Smooth muscle cell (in vitro differentiated cells): ENCODE results near the gene BABAM2. TPM values are rescaled to one million over a fixed set of nuclear protein-coding genes. Genes with fewer than 3 reads are reported as not detected.

Source experiments
- DNase-seq: peaks from one replicate; lab custom pipeline; 2025; ENCODE audit not compliant: unreplicated experiment; lab: John Stamatoyannopoulos, UW
- H2AFZ ChIP-seq: fragments of 200-600 bp; sonication (generic); 2 replicates; pipeline ENCODE4 v1.6.0; 2016; ENCODE audit warnings: antibody characterized with exemption, low read depth, mild to moderate bottlenecking
- H3F3A ChIP-seq: fragments of 200-600 bp; sonication (generic); 2 replicates; pipeline ENCODE4 v1.6.0; 2017; ENCODE audit warnings: antibody characterized with exemption, low read depth
- H3K27ac ChIP-seq: fragments of 200-600 bp; sonication (generic); 2 replicates; pipeline ENCODE4 v1.5.1; 2016; ENCODE audit warnings: low read depth, mild to moderate bottlenecking
- H3K27me3 ChIP-seq: fragments of 200-600 bp; sonication (generic); 2 replicates; pipeline ENCODE4 v1.6.1; 2016; ENCODE audit warnings: low read depth, mild to moderate bottlenecking
- H3K36me3 ChIP-seq: fragments of 200-600 bp; sonication (generic); 2 replicates; pipeline ENCODE4 v1.5.1; 2016; ENCODE audit warnings: low read depth
- H3K4me1 ChIP-seq: fragments of 200-600 bp; sonication (generic); 2 replicates; pipeline ENCODE4 v1.5.1; 2016; ENCODE audit warnings: low read depth
- H3K4me2 ChIP-seq: fragments of 200-600 bp; sonication (generic); 2 replicates; pipeline ENCODE4 v1.6.0; 2016; ENCODE audit warnings: mild to moderate bottlenecking
- H3K4me3 ChIP-seq: fragments of 200-600 bp; sonication (generic); 2 replicates; pipeline ENCODE4 v1.5.1; 2016; ENCODE audit warnings: mild to moderate bottlenecking
- H3K79me2 ChIP-seq: fragments of 200-600 bp; sonication (generic); 2 replicates; pipeline ENCODE4 v1.6.0; 2016; ENCODE audit warnings: low read depth, mild to moderate bottlenecking
- H3K9ac ChIP-seq: fragments of 200-600 bp; sonication (generic); 2 replicates; pipeline ENCODE4 v1.6.0; 2016; ENCODE audit warnings: low read depth
- H3K9me3 ChIP-seq: fragments of 200-600 bp; sonication (generic); replicated peaks from 2 replicates; pipeline ENCODE4 v1.5.1; 2016; ENCODE audit warnings: low read depth
- H4K20me1 ChIP-seq: fragments of 200-600 bp; sonication (generic); 2 replicates; pipeline ENCODE4 v1.6.0; 2016; ENCODE audit warnings: low read depth
- WGBS: methylation state at CpG from one replicate; pipeline ENCODE4 v1.1.7; 2016; ENCODE audit warnings: low lambda C conversion rate; 5-methylcytosine and 5-hydroxymethylcytosine counted together
- polyA plus RNA-seq: library from polyadenylated mRNA; unstranded; fragments of >200 nt; fragmentation: Nextera tagmentation; extraction: Ambion mirVana; gene quantifications from 2 replicates; pipeline ENCODE4 v1.2.1, GENCODE V29; 2016
- total RNA-seq: library from RNA; depleted of rRNA; stranded (reverse); fragments of >200 nt; gene quantifications from 2 replicates; pipeline ENCODE4 v1.2.3, GENCODE V29; 2014
- TF ChIP-seq, protein P1 (sequence below): fragments of 200-600 bp; sonication (generic); IDR thresholded peaks from 2 replicates; pipeline ENCODE4 v1.5.1; 2017; ENCODE audit warnings: borderline replicate concordance, mild to moderate bottlenecking, antibody characterized with exemption; ENCODE audit not compliant: insufficient read depth, poor library complexity, severe bottlenecking

BABAM2 gene
- total and polyA plus RNA-seq, 2 experiments from 2014 or later, result 26.5 to 29.1 TPM

DNA sequence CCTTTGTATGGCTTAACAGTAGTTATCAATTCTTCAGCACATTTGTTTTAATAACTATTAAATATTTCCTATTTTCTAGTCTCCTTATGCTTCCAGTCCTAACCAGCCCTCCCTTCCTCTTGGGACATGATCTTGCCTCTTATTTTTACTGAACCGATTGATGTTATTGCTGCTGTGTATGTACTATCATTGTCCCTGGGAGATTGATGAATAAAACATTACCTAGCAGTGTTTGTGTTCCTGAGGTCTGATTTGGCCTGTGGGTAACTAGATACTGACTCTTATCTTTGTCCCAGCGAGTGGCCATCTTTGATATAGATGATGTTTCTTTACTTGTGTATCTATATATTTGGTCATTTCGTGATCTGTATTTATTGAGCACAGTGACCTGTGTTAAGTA lies 192.9 kb downstream of the BABAM2 start:
- H3F3A ChIP-seq, result peaks cover 36% of the 10 kb centered on the region
- no peaks in the 10 kb centered on the region for H4K20me1 ChIP-seq
- peaks cover 33% of the 10 kb centered on the region for H3K4me1 ChIP-seq
- H3K4me3 ChIP-seq, result no peak overlapping the region
- H3K36me3 ChIP-seq, result no peaks in the 10 kb centered on the region
- peak overlapping the region; percentile 83 for H3K27ac ChIP-seq
- H3K4me2 ChIP-seq, result peak overlapping the region; percentile 71
- TF ChIP-seq, protein P1, sequence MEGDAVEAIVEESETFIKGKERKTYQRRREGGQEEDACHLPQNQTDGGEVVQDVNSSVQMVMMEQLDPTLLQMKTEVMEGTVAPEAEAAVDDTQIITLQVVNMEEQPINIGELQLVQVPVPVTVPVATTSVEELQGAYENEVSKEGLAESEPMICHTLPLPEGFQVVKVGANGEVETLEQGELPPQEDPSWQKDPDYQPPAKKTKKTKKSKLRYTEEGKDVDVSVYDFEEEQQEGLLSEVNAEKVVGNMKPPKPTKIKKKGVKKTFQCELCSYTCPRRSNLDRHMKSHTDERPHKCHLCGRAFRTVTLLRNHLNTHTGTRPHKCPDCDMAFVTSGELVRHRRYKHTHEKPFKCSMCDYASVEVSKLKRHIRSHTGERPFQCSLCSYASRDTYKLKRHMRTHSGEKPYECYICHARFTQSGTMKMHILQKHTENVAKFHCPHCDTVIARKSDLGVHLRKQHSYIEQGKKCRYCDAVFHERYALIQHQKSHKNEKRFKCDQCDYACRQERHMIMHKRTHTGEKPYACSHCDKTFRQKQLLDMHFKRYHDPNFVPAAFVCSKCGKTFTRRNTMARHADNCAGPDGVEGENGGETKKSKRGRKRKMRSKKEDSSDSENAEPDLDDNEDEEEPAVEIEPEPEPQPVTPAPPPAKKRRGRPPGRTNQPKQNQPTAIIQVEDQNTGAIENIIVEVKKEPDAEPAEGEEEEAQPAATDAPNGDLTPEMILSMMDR, result no peak
- no peaks in the 10 kb centered on the region for H3K79me2 ChIP-seq
- no peaks in the 10 kb centered on the region for H3K9me3 ChIP-seq
- H3K9ac ChIP-seq, result no peak overlapping the region
- no peak overlapping the region for H2AFZ ChIP-seq
- WGBS, result 96% methylated on average over 3 of the region's 3 CpGs
- no peaks in the 10 kb centered on the region for H3K27me3 ChIP-seq
- DNase-seq, result no peak

DNA sequence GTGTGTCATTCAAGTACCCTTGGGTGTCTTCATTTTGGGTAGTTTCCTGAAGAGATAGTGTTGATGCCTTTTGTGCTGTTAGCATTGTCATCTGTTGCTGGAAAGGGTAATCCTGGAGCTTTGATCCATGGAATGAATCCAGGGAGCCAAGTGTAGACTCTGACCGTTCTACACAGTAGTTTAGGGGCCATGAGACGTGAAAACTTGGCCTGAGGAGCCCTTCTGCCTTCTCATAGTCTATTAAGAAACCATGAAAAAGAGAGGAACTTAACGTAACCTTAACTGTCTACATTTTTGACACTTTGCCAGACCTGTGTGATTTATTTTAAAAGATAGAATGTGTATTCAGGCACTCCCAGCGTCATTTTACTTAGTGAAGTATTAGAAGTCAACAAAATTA lies 194.0 kb downstream of the BABAM2 start:
- Histone ChIP-seq H2AFZ (no peak overlapping the region), H3K4me2 (no peak overlapping the region), H3K4me3 (no peak overlapping the region), H4K20me1 (no peaks in the 10 kb centered on the region), H3K36me3 (no peaks in the 10 kb centered on the region), H3K79me2 (no peaks in the 10 kb centered on the region), H3K4me1 (peaks cover 33% of the 10 kb centered on the region), H3F3A (peaks cover 36% of the 10 kb centered on the region), H3K9ac (no peak overlapping the region), H3K27me3 (no peaks in the 10 kb centered on the region), H3K27ac (no peak overlapping the region), H3K9me3 (no peaks in the 10 kb centered on the region)
- TF ChIP-seq, protein P1, result no peak
- no peak for DNase-seq
- WGBS, result 80% methylated on average over 4 of the region's 4 CpGs

DNA sequence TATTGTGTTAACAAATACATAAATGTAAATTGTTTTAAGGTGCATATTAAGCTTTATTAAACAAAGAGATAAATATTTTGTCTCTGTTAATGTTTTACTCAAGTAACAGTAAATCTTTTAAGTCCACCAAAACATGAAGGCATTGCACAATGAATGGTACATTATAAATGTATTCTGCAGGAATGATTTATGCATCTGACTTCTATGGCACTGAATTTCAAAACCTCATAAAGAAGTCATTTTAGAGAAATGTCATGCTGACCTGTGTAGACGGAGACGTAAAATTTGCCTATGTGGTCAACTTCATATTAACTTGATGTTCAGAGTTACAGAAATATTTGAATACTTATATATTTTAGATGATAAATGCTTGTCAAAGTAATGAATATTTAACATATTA lies 194.7 kb downstream of the BABAM2 start:
- Histone ChIP-seq H3K4me2 (no peak overlapping the region), H3K27me3 (no peaks in the 10 kb centered on the region), H3K36me3 (no peaks in the 10 kb centered on the region), H3K9me3 (no peaks in the 10 kb centered on the region), H3F3A (peaks cover 31% of the 10 kb centered on the region), H2AFZ (no peak overlapping the region), H3K9ac (no peak overlapping the region), H3K4me3 (no peak overlapping the region), H4K20me1 (no peaks in the 10 kb centered on the region), H3K79me2 (no peaks in the 10 kb centered on the region), H3K4me1 (peaks cover 29% of the 10 kb centered on the region), H3K27ac (no peak overlapping the region)
- TF ChIP-seq, protein P1, result no peak
- no peak for DNase-seq
- WGBS, result 91% methylated on average over 2 of the region's 2 CpGs

DNA sequence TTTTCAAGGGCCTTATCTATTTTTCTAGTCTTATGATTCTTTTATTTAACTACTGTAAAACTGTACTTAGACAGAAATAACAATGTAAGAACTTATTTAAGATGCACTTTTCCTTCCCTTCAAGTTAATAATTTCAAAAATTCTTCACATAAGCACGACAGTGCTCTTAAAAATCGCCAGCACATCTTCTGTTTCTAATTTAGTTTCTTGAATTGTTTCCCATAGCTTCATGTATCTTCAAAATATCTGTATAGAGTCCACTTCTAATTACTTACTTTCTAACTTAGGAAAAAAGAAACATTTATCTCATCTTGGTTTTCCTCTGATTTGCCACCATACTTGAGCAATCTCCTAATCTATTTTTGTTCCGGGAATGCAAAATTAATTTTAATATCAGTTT lies 196.1 kb downstream of the BABAM2 start:
- H3K4me3 ChIP-seq, result no peak overlapping the region
- H3K79me2 ChIP-seq, result no peaks in the 10 kb centered on the region
- no peak overlapping the region for H3K9ac ChIP-seq
- H3K27me3 ChIP-seq, result no peaks in the 10 kb centered on the region
- DNase-seq, result no peak
- no peaks in the 10 kb centered on the region for H3K36me3 ChIP-seq
- H4K20me1 ChIP-seq, result no peaks in the 10 kb centered on the region
- H3K4me1 ChIP-seq, result peaks cover 15% of the 10 kb centered on the region
- TF ChIP-seq, protein P1, result no peak
- peaks cover 19% of the 10 kb centered on the region for H3F3A ChIP-seq
- no peak overlapping the region for H3K4me2 ChIP-seq
- no peak overlapping the region for H3K27ac ChIP-seq
- no peaks in the 10 kb centered on the region for H3K9me3 ChIP-seq
- WGBS, result 92% methylated on average over 3 of the region's 3 CpGs
- no peak overlapping the region for H2AFZ ChIP-seq
